ENCODE results near the gene SLC13A4.

GRCh38 chr7:135687466-135687865, 40.5 kb downstream of the SLC13A4 start:
- TF ChIP-seq CTCF (conservative IDR thresholded peaks at IDR 0.05 in 1 of 2, IDR thresholded peaks at IDR 0.05 in 1 of 2; ENCODE audit: low read depth in 1 of 2, low read length in 2 of 2) (no peak), EZH2 (IDR thresholded peaks at IDR 0.05; ENCODE audit: low read length, missing control alignments) (no peak)

All from fibroblast of lung (primary cell).